Mucosa of descending colon (tissue), 3 donors: ENCODE data around the gene SLC51A. TPM values are rescaled to one million over a fixed set of nuclear protein-coding genes. Genes with fewer than 3 reads are reported as not detected.
A peak's percentile ranks its signal among the peaks of the same experiment; 100 is the strongest.

Source experiments
- ATAC-seq: fragments of 200-7000 bp; cut with Tn5 transposase; one replicate; pipeline ENCODE4 v1.9.1; 2020; ENCODE audit warnings: mild to moderate bottlenecking, moderate library complexity
- DNase-seq, 3 donors: peaks; one replicate each; pipeline ENCODE4 v3.0.0-alpha.2; 2020
- H3K36me3 ChIP-seq: fragments of 200-600 bp; one replicate; pipeline ENCODE4 v1.8.0; 2021; ENCODE audit warnings: low read depth, mild to moderate bottlenecking
- H3K4me1 ChIP-seq: fragments of 200-600 bp; one replicate; pipeline ENCODE4 v1.8.0; 2021; ENCODE audit warnings: low read depth, mild to moderate bottlenecking
- H3K4me3 ChIP-seq: fragments of 200-600 bp; one replicate; pipeline ENCODE4 v1.8.0; 2021; ENCODE audit warnings: mild to moderate bottlenecking
- H3K9me3 ChIP-seq: fragments of 200-600 bp; one replicate; pipeline ENCODE4 v1.8.0; 2021; ENCODE audit warnings: mild to moderate bottlenecking
- intact Hi-C, 2 donors: fragments of 100-400 bp; cut with DNase I in 1 of 2; cut with micrococcal nuclease in 1 of 2; formaldehyde crosslinking; loops; one replicate each; pipeline versions ENCODE4 v1.11.0 to v1.11.1; 2022; cut with DNase I, micrococcal nuclease
- total RNA-seq, 3 donors: library from RNA; stranded (reverse); fragmentation: NEBNext Ultra II Directional in 2 of 3; extraction: Animal tissue kit (Norgen Biotek cat#: 25700) in 2 of 3; gene quantifications; one replicate each; pipeline versions ENCODE4 v1.2.1 to v1.2.4, GENCODE V29; 2021 to 2023
- TF ChIP-seq, protein P1 (sequence below): fragments of 200-600 bp; IDR thresholded peaks from one replicate; pipeline ENCODE4 v1.8.0; 2022; ENCODE audit warnings: antibody characterized with exemption, mild to moderate bottlenecking
- donor health status: DM: no; HTN: no; CAD: no; lungs with moderate emphysema.
- donor health status: DM: no; HTN: no; CAD: no.
- donor health status: DM: no; HTN: yes; CAD: no.

SLC51A gene
- total RNA-seq, 3 donors from 2014 or later: 16.4 to 135 (median 22.9) TPM

DNA sequence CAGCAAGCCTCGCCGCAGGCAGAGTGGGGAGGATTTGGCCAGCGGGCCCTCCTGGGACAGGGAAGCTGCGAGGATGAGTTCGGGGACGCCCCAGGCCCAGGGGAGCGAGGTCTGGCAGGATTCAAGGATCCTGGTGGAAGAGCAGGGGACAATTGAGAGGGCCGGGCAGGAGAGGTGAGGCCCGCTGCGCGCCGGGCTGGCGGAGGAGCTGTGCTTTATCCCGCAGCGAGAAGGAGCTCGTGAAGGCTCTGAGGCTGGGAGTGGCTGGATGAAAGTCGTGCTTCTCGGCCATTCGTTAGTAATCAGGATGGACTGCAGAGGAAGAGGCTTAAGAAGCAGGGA, 3.6 kb downstream of the SLC51A start:
- TF ChIP-seq, protein P1, sequence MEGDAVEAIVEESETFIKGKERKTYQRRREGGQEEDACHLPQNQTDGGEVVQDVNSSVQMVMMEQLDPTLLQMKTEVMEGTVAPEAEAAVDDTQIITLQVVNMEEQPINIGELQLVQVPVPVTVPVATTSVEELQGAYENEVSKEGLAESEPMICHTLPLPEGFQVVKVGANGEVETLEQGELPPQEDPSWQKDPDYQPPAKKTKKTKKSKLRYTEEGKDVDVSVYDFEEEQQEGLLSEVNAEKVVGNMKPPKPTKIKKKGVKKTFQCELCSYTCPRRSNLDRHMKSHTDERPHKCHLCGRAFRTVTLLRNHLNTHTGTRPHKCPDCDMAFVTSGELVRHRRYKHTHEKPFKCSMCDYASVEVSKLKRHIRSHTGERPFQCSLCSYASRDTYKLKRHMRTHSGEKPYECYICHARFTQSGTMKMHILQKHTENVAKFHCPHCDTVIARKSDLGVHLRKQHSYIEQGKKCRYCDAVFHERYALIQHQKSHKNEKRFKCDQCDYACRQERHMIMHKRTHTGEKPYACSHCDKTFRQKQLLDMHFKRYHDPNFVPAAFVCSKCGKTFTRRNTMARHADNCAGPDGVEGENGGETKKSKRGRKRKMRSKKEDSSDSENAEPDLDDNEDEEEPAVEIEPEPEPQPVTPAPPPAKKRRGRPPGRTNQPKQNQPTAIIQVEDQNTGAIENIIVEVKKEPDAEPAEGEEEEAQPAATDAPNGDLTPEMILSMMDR: no peak
- ATAC-seq (no peak), DNase-seq (no peak)
- Histone ChIP-seq H3K4me3 (no peak overlapping the region), H3K4me1 (peaks cover 16% of the 10 kb centered on the region), H3K9me3 (no peaks in the 10 kb centered on the region), H3K36me3 (no peaks in the 10 kb centered on the region)
- intact Hi-C loops: no loop called here

DNA sequence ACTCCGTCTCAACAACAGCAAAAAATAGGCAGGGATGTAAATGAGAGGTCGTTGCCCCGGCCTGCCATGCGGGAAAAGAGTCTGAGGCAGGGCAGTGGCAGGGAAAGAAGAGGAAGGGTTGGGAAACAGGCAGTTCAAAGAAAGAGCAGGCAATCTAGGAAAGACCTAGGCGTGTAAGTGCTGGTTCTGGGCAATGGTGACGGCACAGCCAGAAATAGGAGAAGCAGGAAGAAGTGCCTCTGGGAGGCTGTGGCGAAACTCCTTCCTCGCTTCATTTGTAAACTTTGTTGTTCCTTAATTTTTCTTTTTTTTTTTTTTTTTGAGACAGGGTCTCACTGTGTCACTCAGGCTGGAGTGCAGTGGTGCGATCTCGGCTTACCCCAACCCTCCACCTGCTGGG, 4.3 kb downstream of the SLC51A start:
- intact Hi-C loops: no loop called here
- DNase-seq: no peak

DNA sequence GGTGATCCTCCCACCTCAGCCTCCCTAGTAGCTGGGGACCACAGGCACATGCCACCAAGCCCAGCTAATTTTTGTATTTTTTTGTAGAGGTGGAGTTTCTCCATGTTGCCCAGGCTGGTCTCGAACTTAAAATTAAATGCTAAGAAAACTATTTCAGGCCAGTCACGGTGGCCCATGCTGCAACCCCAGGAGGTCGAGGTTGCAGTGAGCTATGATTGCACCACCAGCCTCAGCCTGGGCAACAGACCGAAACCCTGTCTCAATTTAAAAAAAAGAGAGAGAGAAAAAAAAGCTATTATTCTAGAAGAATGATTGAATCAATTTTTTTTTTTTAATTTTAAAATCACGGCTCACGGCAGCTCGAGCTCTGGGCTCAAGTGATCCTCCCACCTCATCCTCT, 4.7 kb downstream of the SLC51A start:
- intact Hi-C loops: no loop called here
- DNase-seq (no peak), ATAC-seq (no peak)
- TF ChIP-seq, protein P1: no peak
- Histone ChIP-seq H3K9me3 (no peaks in the 10 kb centered on the region), H3K36me3 (no peaks in the 10 kb centered on the region), H3K4me1 (peaks cover 16% of the 10 kb centered on the region), H3K4me3 (no peak overlapping the region)

More for the DNA sequence above, 4.3 kb downstream of the SLC51A start:
- ATAC-seq: no peak
- Histone ChIP-seq H3K4me1 (peaks cover 16% of the 10 kb centered on the region), H3K4me3 (no peak overlapping the region), H3K9me3 (no peaks in the 10 kb centered on the region), H3K36me3 (no peaks in the 10 kb centered on the region)
- TF ChIP-seq, protein P1: no peak

DNA sequence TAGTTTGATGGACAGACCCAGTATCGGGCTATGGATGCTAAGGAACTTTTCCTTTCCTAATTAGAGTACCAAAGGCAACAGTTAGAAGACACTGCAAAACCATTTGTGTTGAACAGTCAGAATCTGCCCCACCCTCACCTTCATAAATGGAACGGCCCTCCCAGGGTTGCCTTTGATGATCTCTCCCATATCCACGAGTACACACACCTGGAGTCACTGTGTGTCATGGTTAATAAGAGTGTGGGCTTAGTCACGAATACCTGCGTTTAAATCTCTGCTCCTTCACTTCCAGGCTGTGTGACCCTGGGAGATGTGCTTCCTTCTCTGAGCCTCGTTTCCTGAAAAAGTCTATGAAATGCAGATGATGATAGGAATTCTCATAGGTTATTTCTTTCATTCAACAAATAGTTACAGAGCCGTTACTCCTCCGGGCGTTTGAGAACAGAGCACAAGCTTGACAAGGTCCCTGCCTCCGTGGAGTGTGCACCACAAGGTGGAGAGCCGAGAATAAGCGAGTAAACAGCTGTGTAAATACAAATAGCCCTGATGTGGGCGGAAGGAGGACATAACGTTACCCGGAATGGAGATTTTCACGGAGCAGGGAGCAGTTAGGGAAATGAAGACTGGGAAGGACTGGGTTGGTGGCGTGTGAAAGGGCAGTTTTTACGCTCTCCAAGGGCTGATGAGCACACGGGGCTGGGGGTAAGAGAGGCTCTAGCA, 6.7 kb downstream of the SLC51A start:
- peaks cover 13% of the 10 kb centered on the region for H3K4me1 ChIP-seq
- H3K9me3 ChIP-seq: no peaks in the 10 kb centered on the region
- no peak overlapping the region for H3K4me3 ChIP-seq
- TF ChIP-seq, protein P1: no peak
- peak; percentile 9 for ATAC-seq
- intact Hi-C loops: no loop called here
- no peaks in the 10 kb centered on the region for H3K36me3 ChIP-seq
- no peak for DNase-seq

DNA sequence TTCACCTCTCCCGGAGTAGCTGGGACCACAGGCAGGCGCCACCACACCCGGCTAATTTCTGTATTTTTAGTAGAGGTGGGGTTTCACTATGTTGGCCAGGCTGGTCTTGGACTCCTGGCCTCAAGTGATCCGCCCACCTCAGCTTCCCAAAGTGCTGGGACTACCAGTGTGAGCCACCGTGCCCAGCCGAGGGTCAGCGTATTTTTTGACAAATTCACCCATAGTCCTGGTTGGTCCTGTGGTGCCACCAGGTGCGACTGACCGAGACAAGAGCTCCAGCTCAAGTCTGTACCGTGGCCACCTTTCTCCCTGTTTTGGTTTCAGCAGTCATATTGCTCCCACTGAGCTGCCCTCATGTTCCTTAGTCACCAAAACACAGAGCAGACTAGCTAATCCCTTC, 8.8 kb downstream of the SLC51A start:
- ATAC-seq: no peak
- intact Hi-C loops: no loop called here

More for the DNA sequence above, 8.8 kb downstream of the SLC51A start:
- TF ChIP-seq, protein P1: no peak
- no peaks in the 10 kb centered on the region for H3K36me3 ChIP-seq
- no peak overlapping the region for H3K4me3 ChIP-seq
- DNase-seq: no peak
- no peaks in the 10 kb centered on the region for H3K4me1 ChIP-seq
- no peaks in the 10 kb centered on the region for H3K9me3 ChIP-seq
